HepG2 (cell line): Measurements from ENCODE around the gene USF1. TPM values are rescaled to one million over a fixed set of nuclear protein-coding genes. Genes with fewer than 3 reads are reported as not detected.

Experiments used
- ATAC-seq: fragments of 200-7000 bp; cut with Tn5 transposase; 3 replicates; pipeline ENCODE4 v1.9.1; 2020; ENCODE audit warnings: mild to moderate bottlenecking, moderate library complexity
- BruUV-seq: library from RNA; stranded (reverse); fragments of 400-500 nt; replicated peaks from 2 replicates; lab custom pipeline; 2021; lab: Mats Ljungman, UMichigan
- CTCF ChIA-PET: fragments of 300-600 bp; formaldehyde crosslinking; extraction: SDS; loops from one replicate; lab custom pipeline; 2021; ENCODE audit warnings: low total read pairs, inconsistent platforms, low intra/inter-chr PET ratio; lab: Yijun Ruan, JAX
- POLR2A ChIA-PET: fragments of 350-600 bp; sonication (Branson Sonifier 250); formaldehyde crosslinking; loops from one replicate; lab custom pipeline; 2020; ENCODE audit warnings: antibody characterized with exemption, inconsistent platforms; lab: Yijun Ruan, JAX
- DNase-seq: peaks from one replicate; pipeline ENCODE4 v3.0.0-alpha.2; 2015; ENCODE audit warnings: low spot score
- FAIRE-seq: peaks from 3 replicates; lab custom pipeline; 2011; peaks lifted over from hg19 to GRCh38; lab: Jason Lieb, UNC
- H2AFZ ChIP-seq: one replicate; pipeline ENCODE4 v1.6.1; 2011; ENCODE audit warnings: low read length, inconsistent platforms
- H3K27ac ChIP-seq: fragments of 300-600 bp; 3 replicates; pipeline ENCODE4 v1.8.0; 2011; ENCODE audit warnings: mixed run types, mild to moderate bottlenecking, mixed read lengths, low read length, inconsistent platforms; ENCODE audit not compliant: insufficient read depth; ENCODE audit errors: extremely low read length
- H3K27me3 ChIP-seq, 2 experiments: fragments of 200-600 bp in 1 of 2; 2 replicates in 1 of 2; 3 replicates in 1 of 2; pipeline versions ENCODE4 v1.6.0 to v1.8.0; 2011; ENCODE audit warnings: low read length in 2 of 2, mild to moderate bottlenecking in 2 of 2, moderate library complexity in 2 of 2, inconsistent platforms in 1 of 2; ENCODE audit not compliant: insufficient read depth in 2 of 2, control insufficient read depth in 1 of 2
- H3K36me3 ChIP-seq, 2 experiments: fragments of 200-600 bp in 1 of 2; replicated peaks in 1 of 2; 2 replicates in 1 of 2; 3 replicates in 1 of 2; pipeline versions ENCODE4 v1.5.1 to v1.8.0; 2011; ENCODE audit warnings: low read length in 2 of 2, inconsistent platforms in 1 of 2; ENCODE audit not compliant: insufficient read depth in 2 of 2, control insufficient read depth in 1 of 2
- H3K4me1 ChIP-seq: 2 replicates; pipeline ENCODE4 v1.5.1; 2012; ENCODE audit warnings: low read length, inconsistent platforms; ENCODE audit not compliant: insufficient read depth
- H3K4me2 ChIP-seq: 2 replicates; pipeline ENCODE4 v1.6.0; 2011; ENCODE audit warnings: low read depth, low read length, inconsistent platforms
- H3K4me3 ChIP-seq, 3 experiments: fragments of 200-600 bp in 1 of 3; sonication (generic), shearing (Covaris generic) in 1 of 3; replicated peaks in 1 of 3; 2 replicates each; pipeline ENCODE4 v1.5.1; 2011 to 2016; ENCODE audit warnings: low read length in 3 of 3, inconsistent platforms in 2 of 3, low read depth in 2 of 3, mild to moderate bottlenecking in 2 of 3, control low read depth in 1 of 3, mixed read lengths in 1 of 3; ENCODE audit not compliant: insufficient read depth in 1 of 3
- H3K79me2 ChIP-seq: one replicate; pipeline ENCODE4 v1.6.1; 2011; ENCODE audit warnings: low read length, inconsistent platforms; ENCODE audit not compliant: insufficient read depth
- H3K9ac ChIP-seq: 2 replicates; pipeline ENCODE4 v1.6.0; 2011; ENCODE audit warnings: mild to moderate bottlenecking, low read depth, low read length, inconsistent platforms; ENCODE audit not compliant: insufficient read depth
- H3K9me3 ChIP-seq: 2 replicates; pipeline ENCODE4 v1.5.1; 2012; ENCODE audit warnings: mild to moderate bottlenecking, low read length
- H4K20me1 ChIP-seq: 2 replicates; pipeline ENCODE4 v1.6.0; 2011; ENCODE audit warnings: inconsistent platforms, mild to moderate bottlenecking, low read length, moderate library complexity; ENCODE audit not compliant: insufficient read depth
- HMGA1 ChIP-seq: sonication (generic); formaldehyde crosslinking; conservative IDR thresholded peaks from 2 replicates; pipeline ENCODE4 v1.4.0; 2020; ENCODE audit warnings: missing genetic modification reagents
- MED13 ChIP-seq: sonication (generic); formaldehyde crosslinking; IDR thresholded peaks from 2 replicates; pipeline ENCODE4 v1.5.0; 2020; ENCODE audit warnings: missing genetic modification reagents
- NKX3-1 ChIP-seq: sonication (generic); formaldehyde crosslinking; IDR thresholded peaks from 2 replicates; pipeline ENCODE4 v1.5.0; 2020; ENCODE audit warnings: missing genetic modification reagents
- POLR2AphosphoS5 ChIP-seq: IDR thresholded peaks from 2 replicates; pipeline ENCODE4 v1.6.1; 2012; ENCODE audit warnings: low read depth, low read length
- RXRB ChIP-seq: IDR thresholded peaks from 2 replicates; pipeline ENCODE4 v1.6.1; 2016; ENCODE audit warnings: borderline replicate concordance, missing genetic modification reagents, missing compliant biosample characterization
- TBX2 ChIP-seq: sonication (generic); formaldehyde crosslinking; IDR thresholded peaks from 2 replicates; pipeline ENCODE4 v1.5.0; 2020; ENCODE audit warnings: missing genetic modification reagents, mild to moderate bottlenecking, borderline replicate concordance
- ZBTB3 ChIP-seq: sonication (generic); formaldehyde crosslinking; IDR thresholded peaks from 2 replicates; pipeline ENCODE4 v1.4.0; 2020; ENCODE audit warnings: low read depth, mild to moderate bottlenecking, moderate library complexity, missing genetic modification reagents, borderline replicate concordance
- ZNF318 ChIP-seq: sonication (generic); formaldehyde crosslinking; IDR thresholded peaks from 2 replicates; pipeline ENCODE4 v1.4.0; 2020; ENCODE audit warnings: mild to moderate bottlenecking, missing genetic modification reagents
- ZNF431 ChIP-seq: sonication (generic); formaldehyde crosslinking; IDR thresholded peaks from 2 replicates; pipeline ENCODE4 v1.9.0; 2022; ENCODE audit warnings: missing genetic modification reagents, low read depth, mild to moderate bottlenecking, borderline replicate concordance
- ZNF720 ChIP-seq: sonication (generic); formaldehyde crosslinking; IDR thresholded peaks from 2 replicates; pipeline ENCODE4 v1.4.0; 2020; ENCODE audit warnings: missing genetic modification reagents
- ZNF850 ChIP-seq: sonication (generic); formaldehyde crosslinking; conservative IDR thresholded peaks from 2 replicates; pipeline ENCODE4 v1.9.0; 2021; ENCODE audit warnings: mild to moderate bottlenecking, missing genetic modification reagents
- WGBS: methylation state at CpG from one replicate; pipeline ENCODE4 v1.1.6; 2017; ENCODE audit warnings: low lambda C conversion rate; 5-methylcytosine and 5-hydroxymethylcytosine counted together
- in situ Hi-C: cut with HindIII; loops from 2 replicates; pipeline ENCODE4 v1.10.0; 2017; ENCODE audit warnings: low pct_unique_long_range_greater_than_20kb; ENCODE audit not compliant: extremely low pct_ligation_motif_present
- intact Hi-C: fragments of 100-400 bp; cut with micrococcal nuclease; formaldehyde crosslinking; loops from one replicate; pipeline ENCODE4 v1.10.0; 2022; ENCODE audit not compliant: unreplicated experiment
- polyA plus RNA-seq, 8 experiments: library from polyadenylated mRNA; depleted of rRNA in 3 of 8; stranded (reverse) in 7 of 8; unstranded in 1 of 8; fragments of >200 nt; fragmentation: Illumina TruSeq in 4 of 8; extraction: Trizol in 4 of 8; gene quantifications; 2 replicates each; pipeline versions ENCODE4 v1.2.1 to v1.2.3, GENCODE V29; 2011 to 2016; ENCODE audit warnings: low read depth in 4 of 8, missing spikeins in 1 of 8, mixed read lengths in 1 of 8; ENCODE audit not compliant: insufficient read depth in 1 of 8
- total RNA-seq, 5 experiments: library from RNA; depleted of rRNA; stranded (reverse); fragments of >200 nt; fragmentation: Illumina TruSeq; extraction: Trizol; gene quantifications; 2 replicates each; pipeline ENCODE4 v1.2.3, GENCODE V29; 2016; ENCODE audit warnings: low read depth in 1 of 5

The USF1 gene
- total and polyA plus RNA-seq, 2 of the 13 experiments (the other 11 are each of a cell fraction or from before 2014, with no cell fraction given): 26.9 to 39.4 TPM

- no peak for TF ChIP-seq NKX3-1 (CRISPR knock-in tag)
- no peak for TF ChIP-seq TBX2 (CRISPR knock-in tag)
- no peak for TF ChIP-seq POLR2AphosphoS5
- no peak for TF ChIP-seq HMGA1 (CRISPR knock-in tag)
- TF ChIP-seq ZNF720: no peak
- TF ChIP-seq RXRB (CRISPR knock-in tag): no peak
- TF ChIP-seq ZBTB3 (CRISPR knock-in tag): no peak
- no peak for TF ChIP-seq ZNF318
- no peak for TF ChIP-seq MED13 (CRISPR knock-in tag)
- TF ChIP-seq ZNF431: no peak
- no peak for TF ChIP-seq ZNF850
- TF ChIP-seq, all 625 proteins: peak for 0
- Histone ChIP-seq H3K79me2 (no peaks in the 10 kb centered on the region), H3K9ac (no peak overlapping the region), H3K27ac (no peak overlapping the region), H4K20me1 (no peaks in the 10 kb centered on the region), H3K4me1 (peaks cover 10% of the 10 kb centered on the region), H3K27me3 (no peaks in the 10 kb centered on the region), H3K4me3 (no peak overlapping the region), H2AFZ (no peak overlapping the region), H3K4me2 (no peak overlapping the region), H3K36me3 (no peaks in the 10 kb centered on the region), H3K9me3 (no peaks in the 10 kb centered on the region)
- DNase-seq: no peak
- ChIA-PET CTCF (no interaction called here), POLR2A (interaction anchor here (1.5 kb wide), 1 partner anchor 9 kb away, joined by 6 read pairs; the partner anchor contains the start of gene USF1)
- WGBS: 61% methylated on average over 4 of the region's 4 CpGs
- in situ Hi-C loops: loop anchor here (5.0 kb wide), 1 partner anchor 48 kb away; no protein-coding TSS in a partner anchor
- intact Hi-C loops: no loop called here
- no peak for ATAC-seq
- FAIRE-seq: no peak
- no TSS peak for BruUV-seq
Measured at GRCh38 chr1:161054232-161054631, 8.5 kb upstream of the USF1 start.
